Measurements from ENCODE around the gene SLC13A3.
A peak's percentile ranks its signal among the peaks of the same experiment; 100 is the strongest.
"Not testable (repeated sequence)": the region's sequence is repeated elsewhere in the genome, so short reads cannot be mapped to it uniquely, and the experiment has no call there.

SLC13A3 gene

DNA sequence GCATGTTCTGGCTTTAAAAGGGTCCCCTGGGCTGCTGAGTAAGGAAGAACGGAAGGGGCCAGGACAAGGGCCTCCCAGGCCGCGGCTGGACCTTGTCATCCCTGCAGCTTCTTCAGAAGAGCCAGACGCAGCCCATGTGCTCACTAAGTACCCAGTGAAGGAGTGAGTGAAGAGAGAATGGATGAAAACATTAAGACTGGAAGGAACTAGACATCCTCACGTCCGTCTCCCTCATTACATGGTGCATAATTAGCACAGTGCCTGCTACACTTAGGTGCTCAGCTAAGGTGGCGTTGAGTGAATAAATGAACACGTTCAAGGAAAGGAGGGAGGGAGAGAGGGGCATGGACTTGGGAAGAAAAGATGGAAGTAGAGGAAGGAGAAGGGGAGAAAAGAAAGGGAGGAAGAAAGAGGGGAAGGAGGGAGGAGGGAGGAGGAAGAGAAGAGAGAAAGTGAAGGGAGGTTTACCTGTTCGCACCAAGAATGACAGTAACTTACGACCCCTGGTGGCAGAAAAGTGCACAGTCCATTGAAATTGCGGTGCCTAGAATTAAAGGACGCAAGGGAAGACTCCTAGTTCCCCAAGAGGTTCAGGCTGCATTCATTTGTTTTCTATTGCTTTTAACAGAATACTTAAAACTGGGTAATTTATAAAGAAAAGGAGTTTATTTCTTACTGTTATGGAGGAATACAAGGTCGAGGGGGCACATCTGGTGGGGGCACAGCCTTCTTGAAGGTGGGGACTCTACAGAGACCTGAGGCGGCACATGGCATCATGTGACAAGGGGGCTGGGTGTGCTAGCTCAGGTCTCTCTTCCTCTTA is 30.0 kb upstream of the SLC13A3 start:
- DNase-seq, result peak; percentile 66

GRCh38 chr20:46680684-46681031 is 29.4 kb upstream of the SLC13A3 start:
- DNase-seq, result no peak

- DNase-seq, result no peak
Measured at GRCh38 chr20:46678516-46678915, 27.3 kb upstream of the SLC13A3 start.

DNA sequence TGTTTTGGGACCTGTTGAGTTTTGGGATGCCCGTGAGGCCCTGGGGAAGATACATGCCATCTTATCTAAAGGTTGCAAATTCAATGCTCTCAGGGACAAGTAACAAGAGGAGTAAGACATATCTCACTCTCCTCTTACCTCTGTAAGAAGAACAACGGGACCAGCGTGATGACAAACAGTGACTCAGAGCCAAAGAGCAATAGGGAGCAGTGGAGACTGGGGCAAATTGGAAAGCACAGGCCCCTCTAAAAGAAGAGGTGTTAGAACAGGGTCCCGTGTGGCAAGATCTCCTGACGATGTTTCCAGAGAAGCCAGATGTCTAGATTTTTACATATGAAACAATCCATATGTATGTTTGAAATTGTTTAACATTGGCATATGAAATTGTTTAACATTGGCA is 26.3 kb upstream of the SLC13A3 start:
- DNase-seq, result no peak

- not testable (repeated sequence) for DNase-seq
Measured at GRCh38 chr20:46676649-46677316, 25.5 kb upstream of the SLC13A3 start.

DNA sequence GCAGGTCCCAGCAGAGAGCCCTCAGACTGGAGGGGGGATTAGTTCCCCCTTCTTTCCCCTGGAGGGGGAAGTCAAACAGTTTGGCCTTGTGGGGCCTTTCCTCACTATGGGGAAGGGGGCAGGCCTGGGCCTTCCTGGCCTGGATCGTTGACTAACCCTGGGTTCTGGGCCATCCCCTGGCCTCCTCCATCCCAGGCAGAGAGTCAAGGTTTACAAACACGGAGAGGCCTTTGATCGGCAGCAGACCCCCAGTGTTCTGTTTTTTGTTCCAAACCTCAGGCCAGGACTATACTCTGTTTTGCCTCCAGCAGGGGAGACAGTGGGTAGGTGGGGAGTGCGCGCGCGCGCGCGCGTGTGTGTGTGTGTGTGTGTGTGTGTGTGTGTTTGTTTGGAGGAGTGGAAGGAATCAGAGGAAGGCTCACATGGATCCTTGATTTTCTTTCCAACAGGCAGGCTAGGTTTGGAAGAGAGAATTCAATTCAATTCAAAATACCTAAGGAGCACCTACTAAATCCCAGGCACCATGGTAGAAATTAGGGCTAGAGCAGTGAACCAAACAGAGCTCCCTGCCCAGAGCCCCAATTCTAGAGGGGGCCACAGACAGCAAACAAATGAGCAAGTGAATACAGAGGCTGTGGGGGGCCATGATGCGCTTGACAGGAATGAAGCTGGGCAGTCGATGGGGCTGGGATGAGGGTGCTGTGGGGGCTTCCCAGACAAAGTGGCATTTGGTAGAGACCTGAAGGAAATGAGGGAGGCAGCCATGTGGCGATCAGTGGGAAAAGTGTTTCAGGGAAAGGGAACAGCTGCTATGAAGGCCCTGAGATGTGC is 23.2 kb upstream of the SLC13A3 start:
- no peak for DNase-seq

GRCh38 chr20:46673394-46674252 is 22.4 kb upstream of the SLC13A3 start:
- no peak for DNase-seq

- no peak for DNase-seq
Measured at GRCh38 chr20:46672543-46673148, 21.4 kb upstream of the SLC13A3 start.

GRCh38 chr20:46671866-46672542 is 20.7 kb upstream of the SLC13A3 start:
- no peak for DNase-seq

- no peak for DNase-seq
Measured at GRCh38 chr20:46670585-46671584, 19.6 kb upstream of the SLC13A3 start.

DNA sequence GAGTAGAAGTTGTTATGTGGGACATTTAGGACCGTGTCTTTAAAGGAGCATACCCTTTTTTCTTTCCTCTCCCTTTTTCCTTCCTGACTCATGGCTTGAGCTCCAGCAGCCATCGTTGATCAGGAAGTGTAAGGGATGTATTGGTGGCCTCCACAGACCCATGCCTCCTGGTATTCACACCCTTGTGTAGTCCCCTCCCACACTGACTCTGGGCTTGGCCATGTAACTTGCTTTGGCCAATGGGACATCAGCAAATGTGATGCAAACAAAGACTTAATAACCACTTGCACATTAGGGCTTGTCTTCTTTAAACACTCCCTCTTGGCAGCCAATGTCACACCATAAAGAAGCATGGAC is 18.9 kb upstream of the SLC13A3 start:
- no peak for DNase-seq

- no peak for DNase-seq
Measured at GRCh38 chr20:46666818-46667515, 15.7 kb upstream of the SLC13A3 start.

GRCh38 chr20:46666306-46666705 is 15.0 kb upstream of the SLC13A3 start:
- DNase-seq, result no peak

DNA sequence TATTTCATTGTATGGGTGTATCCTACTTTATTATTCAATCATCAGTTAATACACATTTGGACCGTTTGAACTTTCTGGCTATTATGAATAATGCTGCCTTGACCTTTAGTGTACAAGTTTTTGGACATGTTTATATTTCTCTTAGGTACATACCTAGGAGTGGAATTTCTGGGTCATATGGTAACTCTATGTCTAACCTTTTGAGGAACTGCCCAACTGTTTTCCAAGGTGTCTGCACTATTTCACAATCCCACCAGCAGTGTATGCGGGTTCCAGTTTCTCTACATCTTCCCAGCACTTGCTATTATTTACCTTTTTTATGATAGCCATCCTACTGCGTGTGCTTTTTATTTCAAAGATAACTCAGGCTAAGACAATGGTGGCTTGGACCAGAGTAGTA is 14.3 kb upstream of the SLC13A3 start:
- DNase-seq, result no peak

DNA sequence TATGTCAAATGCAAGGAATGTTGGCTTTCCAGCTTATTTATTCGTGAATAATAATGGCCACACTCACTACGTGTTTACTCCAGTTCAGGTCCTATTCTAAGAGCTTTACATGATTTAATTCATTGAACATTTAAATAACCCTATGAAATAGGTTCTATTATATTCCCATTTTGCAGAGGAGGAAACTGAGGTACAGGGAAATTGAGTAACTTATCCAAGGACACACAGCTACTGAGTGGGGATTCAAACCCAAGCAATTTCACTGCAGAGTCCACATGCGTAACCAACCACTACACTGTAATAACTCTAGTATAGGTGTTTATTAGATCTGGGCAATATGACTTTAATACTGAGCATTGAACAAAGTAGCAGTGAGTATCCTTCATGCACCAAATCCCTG is 12.3 kb upstream of the SLC13A3 start:
- no peak for DNase-seq

- no peak for DNase-seq
Measured at GRCh38 chr20:46661659-46662058, 10.4 kb upstream of the SLC13A3 start.

- no peak for DNase-seq
Measured at GRCh38 chr20:46660487-46660886, 9.2 kb upstream of the SLC13A3 start.

DNA sequence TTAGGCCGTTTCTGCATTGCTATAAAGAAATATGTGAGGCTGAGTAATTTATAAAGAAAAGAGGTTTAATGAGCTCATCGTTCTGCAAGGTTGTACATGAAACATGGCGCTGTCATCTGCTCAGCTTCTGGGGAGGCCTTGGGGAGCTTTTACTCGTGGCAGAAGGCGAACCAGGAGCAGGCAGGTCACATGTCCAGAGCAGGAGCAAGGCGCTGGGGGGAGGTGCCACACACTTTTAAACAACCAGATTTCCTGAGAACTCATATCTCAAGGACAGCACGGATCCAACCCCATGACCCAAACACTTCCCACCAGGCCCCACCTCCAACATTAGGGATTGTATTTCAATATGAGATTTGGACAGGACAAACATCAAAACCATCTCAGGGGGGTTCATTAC is 6.4 kb upstream of the SLC13A3 start:
- DNase-seq, result no peak

DNA sequence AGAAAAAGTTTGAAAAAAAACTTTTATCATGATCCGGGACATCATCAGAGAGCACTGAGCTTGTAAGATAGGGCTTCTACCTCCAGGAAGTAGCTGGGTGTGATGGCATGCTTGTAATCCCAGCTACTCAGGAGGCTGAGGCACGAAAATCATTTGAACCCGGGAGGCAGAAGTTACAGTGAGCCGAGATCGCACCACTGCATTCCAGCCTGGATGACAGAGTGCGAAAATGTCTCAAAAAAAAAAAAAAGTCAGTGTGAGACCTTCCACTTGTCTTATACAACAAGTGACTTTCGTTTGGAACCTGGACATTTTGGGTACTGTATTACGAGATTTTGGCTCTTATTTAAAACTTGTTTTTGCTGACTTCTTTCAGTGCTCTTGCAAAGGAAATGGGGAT is 5.9 kb upstream of the SLC13A3 start:
- no peak for DNase-seq

DNA sequence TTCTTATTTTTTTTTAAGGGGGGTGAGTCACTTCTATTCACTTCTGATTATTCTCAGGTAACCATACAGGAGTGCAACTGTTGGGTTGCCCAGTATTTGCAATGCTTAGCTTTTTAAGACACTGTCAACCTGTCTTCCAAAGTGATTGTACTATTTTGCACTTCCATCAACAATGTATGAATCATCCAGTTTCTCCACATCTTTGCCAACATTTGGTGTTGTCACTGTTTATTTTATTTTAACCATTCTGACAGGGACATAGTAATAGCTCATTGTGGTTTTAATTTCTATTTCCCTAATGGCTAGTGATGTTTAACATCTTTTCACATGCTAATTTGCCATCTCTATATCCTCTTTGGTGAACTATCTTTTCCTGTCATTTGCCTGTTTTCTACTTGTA is 1.4 kb upstream of the SLC13A3 start:
- DNase-seq, result no peak

Measured in NCI-H2227 treated with DMSO at 0.1 percent for 48 hours (cell line).